ENCODE measurements around the gene ARHGAP18.

The ARHGAP18 gene

DNA sequence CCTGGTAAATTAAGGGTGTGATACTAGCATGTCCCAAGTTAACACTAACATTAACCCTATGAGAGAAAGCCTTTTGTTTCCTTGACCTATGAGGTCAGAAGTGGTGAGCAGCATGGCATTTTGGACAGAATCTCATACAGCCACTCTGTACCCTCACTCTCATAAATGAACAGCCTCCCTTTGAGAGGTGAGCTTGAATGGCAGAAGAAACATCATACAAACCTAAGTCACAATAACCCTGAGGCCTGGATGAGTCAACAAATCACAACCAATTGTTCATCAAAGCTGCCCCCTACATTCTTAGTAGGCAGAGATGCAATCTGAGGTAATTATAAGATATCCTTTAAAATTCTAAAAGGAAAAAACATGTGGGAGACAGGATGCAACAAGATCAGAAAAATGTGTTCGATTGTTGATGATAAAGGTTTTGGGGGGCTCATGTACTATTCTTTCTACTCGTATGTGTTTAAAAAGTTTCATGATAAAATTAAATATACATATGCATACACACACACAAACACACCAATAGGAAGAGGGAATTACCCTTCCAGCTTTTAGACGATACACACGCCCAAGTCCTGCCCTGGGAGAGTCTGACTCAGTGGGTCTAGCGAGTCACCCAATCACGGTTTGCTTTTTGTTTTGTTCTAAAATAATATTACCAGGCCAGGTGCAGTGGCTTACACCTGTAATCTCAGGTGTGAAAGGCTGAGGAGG lies 117.3 kb downstream of the ARHGAP18 start:
- TF ChIP-seq TEAD4 (IDR thresholded peaks at IDR 0.05) (no peak), NFIC (IDR thresholded peaks at IDR 0.05) (no peak), RAD21 (IDR thresholded peaks at IDR 0.05; ENCODE audit: low read depth) (no peak), CEBPB (IDR thresholded peaks at IDR 0.05) (no peak), CREB1 (IDR thresholded peaks at IDR 0.05; ENCODE audit: low read depth) (no peak), TAF1 (IDR thresholded peaks at IDR 0.05; ENCODE audit: low read depth) (no peak), FOXM1 (IDR thresholded peaks at IDR 0.05; ENCODE audit: borderline replicate concordance, low read depth) (no peak), YY1 (IDR thresholded peaks at IDR 0.05; ENCODE audit: low read depth) (no peak), EP300 (IDR thresholded peaks at IDR 0.05; ENCODE audit: borderline replicate concordance) (no peak), TCF12 (IDR thresholded peaks at IDR 0.05; ENCODE audit: low read depth) (no peak), ZBTB7A (IDR thresholded peaks at IDR 0.05; ENCODE audit: low read depth) (no peak), EGR1 (IDR thresholded peaks at IDR 0.05) (no peak)
- TF ChIP-seq, protein P1, sequence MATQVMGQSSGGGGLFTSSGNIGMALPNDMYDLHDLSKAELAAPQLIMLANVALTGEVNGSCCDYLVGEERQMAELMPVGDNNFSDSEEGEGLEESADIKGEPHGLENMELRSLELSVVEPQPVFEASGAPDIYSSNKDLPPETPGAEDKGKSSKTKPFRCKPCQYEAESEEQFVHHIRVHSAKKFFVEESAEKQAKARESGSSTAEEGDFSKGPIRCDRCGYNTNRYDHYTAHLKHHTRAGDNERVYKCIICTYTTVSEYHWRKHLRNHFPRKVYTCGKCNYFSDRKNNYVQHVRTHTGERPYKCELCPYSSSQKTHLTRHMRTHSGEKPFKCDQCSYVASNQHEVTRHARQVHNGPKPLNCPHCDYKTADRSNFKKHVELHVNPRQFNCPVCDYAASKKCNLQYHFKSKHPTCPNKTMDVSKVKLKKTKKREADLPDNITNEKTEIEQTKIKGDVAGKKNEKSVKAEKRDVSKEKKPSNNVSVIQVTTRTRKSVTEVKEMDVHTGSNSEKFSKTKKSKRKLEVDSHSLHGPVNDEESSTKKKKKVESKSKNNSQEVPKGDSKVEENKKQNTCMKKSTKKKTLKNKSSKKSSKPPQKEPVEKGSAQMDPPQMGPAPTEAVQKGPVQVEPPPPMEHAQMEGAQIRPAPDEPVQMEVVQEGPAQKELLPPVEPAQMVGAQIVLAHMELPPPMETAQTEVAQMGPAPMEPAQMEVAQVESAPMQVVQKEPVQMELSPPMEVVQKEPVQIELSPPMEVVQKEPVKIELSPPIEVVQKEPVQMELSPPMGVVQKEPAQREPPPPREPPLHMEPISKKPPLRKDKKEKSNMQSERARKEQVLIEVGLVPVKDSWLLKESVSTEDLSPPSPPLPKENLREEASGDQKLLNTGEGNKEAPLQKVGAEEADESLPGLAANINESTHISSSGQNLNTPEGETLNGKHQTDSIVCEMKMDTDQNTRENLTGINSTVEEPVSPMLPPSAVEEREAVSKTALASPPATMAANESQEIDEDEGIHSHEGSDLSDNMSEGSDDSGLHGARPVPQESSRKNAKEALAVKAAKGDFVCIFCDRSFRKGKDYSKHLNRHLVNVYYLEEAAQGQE (IDR thresholded peaks at IDR 0.05; ENCODE audit: low read depth), result no peak
- TF ChIP-seq, protein P2, sequence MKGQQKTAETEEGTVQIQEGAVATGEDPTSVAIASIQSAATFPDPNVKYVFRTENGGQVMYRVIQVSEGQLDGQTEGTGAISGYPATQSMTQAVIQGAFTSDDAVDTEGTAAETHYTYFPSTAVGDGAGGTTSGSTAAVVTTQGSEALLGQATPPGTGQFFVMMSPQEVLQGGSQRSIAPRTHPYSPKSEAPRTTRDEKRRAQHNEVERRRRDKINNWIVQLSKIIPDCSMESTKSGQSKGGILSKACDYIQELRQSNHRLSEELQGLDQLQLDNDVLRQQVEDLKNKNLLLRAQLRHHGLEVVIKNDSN (IDR thresholded peaks at IDR 0.05), result no peak
- TF ChIP-seq, protein P3, sequence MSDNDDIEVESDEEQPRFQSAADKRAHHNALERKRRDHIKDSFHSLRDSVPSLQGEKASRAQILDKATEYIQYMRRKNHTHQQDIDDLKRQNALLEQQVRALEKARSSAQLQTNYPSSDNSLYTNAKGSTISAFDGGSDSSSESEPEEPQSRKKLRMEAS (IDR thresholded peaks at IDR 0.05), result no peak

DNA sequence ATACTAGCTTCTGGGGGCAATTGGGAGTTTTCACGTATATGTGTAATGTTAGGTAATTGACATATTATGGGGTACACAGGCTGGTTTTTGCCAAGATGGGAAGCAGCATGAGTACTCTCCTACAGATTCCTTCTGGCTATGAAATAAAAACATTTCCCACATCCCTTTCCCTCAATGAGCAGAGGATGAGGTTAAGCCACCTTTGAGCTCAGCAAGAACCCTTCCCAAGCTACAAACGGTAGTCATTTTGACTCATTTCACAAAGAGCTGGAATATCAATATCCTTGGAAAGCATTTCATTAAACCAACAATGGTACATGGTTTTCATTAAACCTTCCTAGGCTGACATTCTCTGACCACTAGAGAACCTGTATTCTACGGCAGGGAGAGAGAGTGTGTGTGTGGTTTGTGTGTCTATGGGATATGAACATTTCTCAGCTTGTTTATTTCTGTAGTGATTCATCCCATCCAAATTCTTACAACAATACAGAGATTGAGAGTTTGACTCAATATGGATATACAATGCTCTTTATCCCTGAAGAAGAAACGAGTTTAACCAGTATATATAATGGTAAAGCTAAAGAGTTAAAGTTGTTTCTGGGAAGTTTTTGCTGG lies 119.5 kb downstream of the ARHGAP18 start:
- TF ChIP-seq FOXM1 (IDR thresholded peaks at IDR 0.05; ENCODE audit: borderline replicate concordance, low read depth) (no peak), CREB1 (IDR thresholded peaks at IDR 0.05; ENCODE audit: low read depth) (no peak), RAD21 (IDR thresholded peaks at IDR 0.05; ENCODE audit: low read depth) (no peak), YY1 (IDR thresholded peaks at IDR 0.05; ENCODE audit: low read depth) (no peak), ZBTB7A (IDR thresholded peaks at IDR 0.05; ENCODE audit: low read depth) (no peak), TEAD4 (IDR thresholded peaks at IDR 0.05) (no peak)
- TF ChIP-seq, protein P1 (IDR thresholded peaks at IDR 0.05; ENCODE audit: low read depth), result no peak

DNA sequence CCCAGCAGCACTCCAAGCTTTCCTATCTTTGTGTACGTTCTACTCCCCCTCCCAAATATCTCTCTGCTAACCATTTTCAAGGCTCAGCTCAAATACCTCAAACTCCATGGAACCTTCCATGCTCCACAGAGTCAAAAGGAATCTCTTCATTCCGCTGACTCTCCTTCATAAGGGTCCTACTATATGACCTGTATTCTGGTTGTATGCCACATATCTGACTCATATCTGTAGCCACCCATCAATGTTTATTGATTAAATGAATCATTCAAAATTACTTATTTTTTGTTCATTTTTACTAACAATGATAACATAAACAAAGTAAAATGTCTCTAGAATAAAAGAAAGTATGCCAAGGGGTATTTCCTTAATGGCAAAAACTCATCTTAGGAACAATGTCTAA lies 123.2 kb downstream of the ARHGAP18 start:
- TF ChIP-seq FOXM1 (IDR thresholded peaks at IDR 0.05; ENCODE audit: borderline replicate concordance, low read depth), result no peak
- no peak for TF ChIP-seq TEAD4 (IDR thresholded peaks at IDR 0.05)
- TF ChIP-seq, protein P3 (IDR thresholded peaks at IDR 0.05), result no peak
- TF ChIP-seq ZBTB7A (IDR thresholded peaks at IDR 0.05; ENCODE audit: low read depth), result no peak
- no peak for TF ChIP-seq CEBPB (IDR thresholded peaks at IDR 0.05)
- TF ChIP-seq EGR1 (IDR thresholded peaks at IDR 0.05), result no peak
- no peak for TF ChIP-seq TCF12 (IDR thresholded peaks at IDR 0.05; ENCODE audit: low read depth)
- no peak for TF ChIP-seq EP300 (IDR thresholded peaks at IDR 0.05; ENCODE audit: borderline replicate concordance)
- TF ChIP-seq, protein P2 (IDR thresholded peaks at IDR 0.05), result no peak
- no peak for TF ChIP-seq TAF1 (IDR thresholded peaks at IDR 0.05; ENCODE audit: low read depth)

DNA sequence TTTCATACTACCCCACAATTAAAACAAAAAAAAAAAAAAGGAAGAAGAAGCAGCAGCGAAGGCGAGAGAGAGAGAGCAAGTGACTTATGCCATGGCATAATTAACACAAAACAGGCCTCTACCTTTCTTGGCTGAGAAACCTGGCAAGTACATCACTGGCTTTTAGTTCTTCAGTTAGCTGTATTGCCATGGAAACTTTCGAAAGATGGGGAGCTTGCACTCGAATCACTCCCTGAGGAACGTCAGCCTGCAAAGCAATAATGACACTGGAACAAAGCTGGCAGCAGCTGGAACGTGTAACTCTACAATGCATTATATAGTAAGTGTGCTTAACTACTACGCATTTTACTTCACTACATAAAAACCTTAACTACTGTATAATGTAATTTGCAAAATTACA lies 126.1 kb downstream of the ARHGAP18 start:
- TF ChIP-seq EGR1 (IDR thresholded peaks at IDR 0.05) (no peak), YY1 (IDR thresholded peaks at IDR 0.05; ENCODE audit: low read depth) (no peak), TCF12 (IDR thresholded peaks at IDR 0.05; ENCODE audit: low read depth) (no peak), NFIC (IDR thresholded peaks at IDR 0.05) (no peak), EP300 (IDR thresholded peaks at IDR 0.05; ENCODE audit: borderline replicate concordance) (no peak)
- TF ChIP-seq, protein P1 (IDR thresholded peaks at IDR 0.05; ENCODE audit: low read depth), result no peak
- TF ChIP-seq, protein P3 (IDR thresholded peaks at IDR 0.05), result no peak
